H1 (cell line): Measurements from ENCODE around the gene SNX30. TPM values are rescaled to one million over a fixed set of nuclear protein-coding genes. Genes with fewer than 3 reads are reported as not detected.

ENCODE experiments used
- CTCF ChIA-PET: fragments of 300-600 bp; sonication (Branson Sonifier 250); formaldehyde crosslinking; loops from one replicate; lab custom pipeline; 2021; ENCODE audit not compliant: partially characterized antibody; lab: Charles Lee
- POLR2A ChIA-PET: fragments of 300-600 bp; sonication (Branson Sonifier 250); formaldehyde crosslinking; loops from one replicate; lab custom pipeline; 2021; ENCODE audit warnings: inconsistent platforms; ENCODE audit not compliant: partially characterized antibody; lab: Charles Lee
- DNase-seq, 2 experiments: peaks; one replicate each; pipeline versions ENCODE4 v3.0.0 to v3.0.0-alpha.2; 2010 to 2022; ENCODE audit warnings: low spot score in 2 of 2, low read depth in 1 of 2, mixed read lengths in 1 of 2
- FAIRE-seq: peaks from 2 replicates; lab custom pipeline; 2011; peaks lifted over from hg19 to GRCh38; lab: Jason Lieb, UNC
- H2AFZ ChIP-seq: 2 replicates; pipeline ENCODE4 v1.8.1; 2012; ENCODE audit warnings: low read length, inconsistent platforms
- H2AK5ac ChIP-seq: 2 replicates; pipeline ENCODE4 v1.6.1; 2013; ENCODE audit warnings: low read depth, low read length
- H2BK120ac ChIP-seq: replicated peaks from 2 replicates; pipeline ENCODE3; 2013; ENCODE audit warnings: low read depth, low read length, inconsistent platforms
- H2BK12ac ChIP-seq: 2 replicates; pipeline ENCODE4 v1.6.1; 2013; ENCODE audit warnings: low read depth, low read length
- H2BK15ac ChIP-seq: 2 replicates; pipeline ENCODE4 v1.6.1; 2013; ENCODE audit warnings: low read length
- H2BK20ac ChIP-seq: 2 replicates; pipeline ENCODE4 v1.6.1; 2013; ENCODE audit warnings: low read length
- H2BK5ac ChIP-seq: 2 replicates; pipeline ENCODE4 v1.6.1; 2013; ENCODE audit warnings: low read depth, low read length
- H3K14ac ChIP-seq: 2 replicates; pipeline ENCODE4 v1.6.1; 2013; ENCODE audit warnings: inconsistent platforms; ENCODE audit not compliant: insufficient read length
- H3K18ac ChIP-seq: 2 replicates; pipeline ENCODE4 v1.6.1; 2013; ENCODE audit warnings: low read length; ENCODE audit errors: extremely low read depth
- H3K23ac ChIP-seq: 2 replicates; pipeline ENCODE4 v1.6.1; 2013; ENCODE audit warnings: inconsistent platforms; ENCODE audit not compliant: insufficient read length
- H3K23me2 ChIP-seq: 2 replicates; pipeline ENCODE4 v1.6.1; 2013; ENCODE audit warnings: low read depth, low read length
- H3K27ac ChIP-seq: 2 replicates; pipeline ENCODE4 v1.6.1; 2011; ENCODE audit warnings: low read depth, low read length, inconsistent platforms
- H3K27me3 ChIP-seq, 4 experiments: replicated peaks in 1 of 4; 1 replicate in 1 of 4; 2 replicates in 3 of 4; pipeline versions ENCODE4 v1.6.1 to v1.8.1; 2011 to 2013; ENCODE audit warnings: low read length in 3 of 4, mild to moderate bottlenecking in 3 of 4, inconsistent platforms in 2 of 4, mixed read lengths in 2 of 4, moderate library complexity in 1 of 4; ENCODE audit not compliant: control insufficient read depth in 3 of 4, insufficient read depth in 3 of 4; ENCODE audit errors: extremely low read depth in 1 of 4
- H3K36me3 ChIP-seq, 4 experiments: 2 replicates each; pipeline versions ENCODE4 v1.6.1 to v1.8.1; 2011 to 2013; ENCODE audit warnings: mild to moderate bottlenecking in 4 of 4, low read length in 3 of 4, moderate library complexity in 2 of 4, control low read depth in 1 of 4, inconsistent platforms in 1 of 4; ENCODE audit not compliant: insufficient read depth in 4 of 4, control insufficient read depth in 2 of 4
- H3K4ac ChIP-seq: replicated peaks from 2 replicates; pipeline ENCODE3; 2013; ENCODE audit warnings: low read length, low read depth, mixed read lengths, inconsistent platforms; ENCODE audit not compliant: insufficient read length
- H3K4me1 ChIP-seq, 4 experiments: replicated peaks in 1 of 4; 1 replicate in 1 of 4; 2 replicates in 3 of 4; pipeline versions ENCODE4 v1.6.1 to v1.8.1; 2011 to 2013; ENCODE audit warnings: low read length in 3 of 4, inconsistent platforms in 2 of 4, mixed read lengths in 1 of 4; ENCODE audit not compliant: insufficient read depth in 4 of 4, control insufficient read depth in 3 of 4
- H3K4me2 ChIP-seq, 2 experiments: 2 replicates each; pipeline versions ENCODE4 v1.6.1 to v1.8.1; 2011 to 2013; ENCODE audit warnings: low read depth in 2 of 2, low read length in 2 of 2, control low read depth in 1 of 2, inconsistent platforms in 1 of 2, mild to moderate bottlenecking in 1 of 2; ENCODE audit not compliant: insufficient read depth in 1 of 2
- H3K4me3 ChIP-seq, 4 experiments: fragments of 200-600, 300-600 bp in 1 of 4; sonication (generic), shearing (Covaris generic), sonication (Bioruptor Twin) in 1 of 4; 2 replicates each; pipeline versions ENCODE4 v1.5.1 to v1.8.1; 2011 to 2016; ENCODE audit warnings: low read length in 4 of 4, low read depth in 3 of 4, control low read depth in 2 of 4, inconsistent platforms in 2 of 4, mild to moderate bottlenecking in 2 of 4, mixed read lengths in 1 of 4, moderate library complexity in 1 of 4; ENCODE audit not compliant: insufficient read depth in 2 of 4; ENCODE audit errors: extremely low read depth in 1 of 4
- H3K56ac ChIP-seq: replicated peaks from 2 replicates; pipeline ENCODE3; 2013; ENCODE audit warnings: low read depth, mild to moderate bottlenecking, mixed read lengths, low read length, inconsistent platforms; ENCODE audit not compliant: insufficient read length
- H3K79me1 ChIP-seq: 2 replicates; pipeline ENCODE4 v1.6.1; 2013; ENCODE audit warnings: low read depth, low read length, control low read depth
- H3K79me2 ChIP-seq, 2 experiments: 2 replicates each; pipeline versions ENCODE4 v1.6.1 to v1.8.1; 2012 to 2013; ENCODE audit warnings: low read length in 2 of 2, mild to moderate bottlenecking in 2 of 2, inconsistent platforms in 1 of 2; ENCODE audit not compliant: insufficient read depth in 2 of 2, control insufficient read depth in 1 of 2
- H3K9ac ChIP-seq, 4 experiments: replicated peaks in 1 of 4; 1 replicate in 1 of 4; 2 replicates in 3 of 4; pipeline versions ENCODE4 v1.6.1 to v1.8.1; 2011 to 2013; ENCODE audit warnings: low read depth in 3 of 4, low read length in 3 of 4, control low read depth in 2 of 4, mild to moderate bottlenecking in 2 of 4, moderate library complexity in 2 of 4, inconsistent platforms in 1 of 4; ENCODE audit errors: extremely low read depth in 1 of 4
- H3K9me3 ChIP-seq, 2 experiments: 2 replicates each; pipeline versions ENCODE4 v1.6.1 to v1.8.1; 2012 to 2013; ENCODE audit warnings: mild to moderate bottlenecking in 2 of 2, moderate library complexity in 2 of 2, control low read depth in 1 of 2, inconsistent platforms in 1 of 2, low read depth in 1 of 2, low read length in 1 of 2, mixed read lengths in 1 of 2; ENCODE audit not compliant: insufficient read depth in 2 of 2
- H4K20me1 ChIP-seq, 2 experiments: replicated peaks in 1 of 2; 2 replicates each; pipeline versions ENCODE3 to v1.8.1; 2011 to 2013; ENCODE audit warnings: inconsistent platforms in 2 of 2, low read length in 2 of 2, mild to moderate bottlenecking in 1 of 2; ENCODE audit not compliant: insufficient read depth in 2 of 2, control insufficient read depth in 1 of 2
- H4K5ac ChIP-seq: 2 replicates; pipeline ENCODE4 v1.6.1; 2013; ENCODE audit warnings: low read length, low read depth, mixed read lengths, inconsistent platforms; ENCODE audit not compliant: insufficient read length
- H4K8ac ChIP-seq: 2 replicates; pipeline ENCODE4 v1.8.0; 2013; ENCODE audit warnings: mild to moderate bottlenecking, moderate library complexity, low read length, inconsistent platforms; ENCODE audit not compliant: insufficient read depth; ENCODE audit errors: extremely low read depth
- H4K91ac ChIP-seq: replicated peaks from 2 replicates; pipeline ENCODE3; 2013; ENCODE audit warnings: low read length, mixed read lengths, inconsistent platforms; ENCODE audit not compliant: insufficient read length
- EZH2 ChIP-seq: fragments of 200-600 bp; sonication (generic); IDR thresholded peaks from 2 replicates; pipeline ENCODE4 v1.7.1; 2012; ENCODE audit warnings: low read depth, mild to moderate bottlenecking, moderate library complexity, low read length, inconsistent platforms; ENCODE audit not compliant: severe bottlenecking
- HDAC6 ChIP-seq: IDR thresholded peaks from one replicate; pipeline ENCODE4 v1.7.1; 2012; ENCODE audit warnings: low read depth, mild to moderate bottlenecking, inconsistent platforms, low read length, moderate library complexity
- KDM4A ChIP-seq: IDR thresholded peaks from one replicate; pipeline ENCODE4 v1.7.1; 2012; ENCODE audit warnings: low read depth, mild to moderate bottlenecking, moderate library complexity, low read length, inconsistent platforms; ENCODE audit not compliant: severe bottlenecking
- polyA plus RNA-seq, 7 experiments: library from polyadenylated mRNA; depleted of rRNA in 3 of 7; stranded (reverse) in 5 of 7; unstranded in 2 of 7; fragments of >200 nt in 5 of 7; fragments of 200-250 nt in 2 of 7; gene quantifications; 1 replicate in 5 of 7; 2 replicates in 1 of 7; 4 replicates in 1 of 7; pipeline versions ENCODE4 v1.2.1 to v1.2.3, GENCODE V29; 2011 to 2013; ENCODE audit warnings: missing spikeins in 2 of 7, mixed read lengths in 2 of 7
- total RNA-seq: library from RNA; stranded (reverse); fragmentation: NEBNext Ultra II Directional; extraction: Animal tissue kit (Norgen Biotek cat#: 25700); gene quantifications from 2 replicates; pipeline ENCODE4 v1.2.1, GENCODE V29; 2021

Gene SNX30
- total and polyA plus RNA-seq, 2 of the 8 experiments (the other 6 are each of a cell fraction or from before 2014, with no cell fraction given), result 4.0 to 12.2 TPM

DNA sequence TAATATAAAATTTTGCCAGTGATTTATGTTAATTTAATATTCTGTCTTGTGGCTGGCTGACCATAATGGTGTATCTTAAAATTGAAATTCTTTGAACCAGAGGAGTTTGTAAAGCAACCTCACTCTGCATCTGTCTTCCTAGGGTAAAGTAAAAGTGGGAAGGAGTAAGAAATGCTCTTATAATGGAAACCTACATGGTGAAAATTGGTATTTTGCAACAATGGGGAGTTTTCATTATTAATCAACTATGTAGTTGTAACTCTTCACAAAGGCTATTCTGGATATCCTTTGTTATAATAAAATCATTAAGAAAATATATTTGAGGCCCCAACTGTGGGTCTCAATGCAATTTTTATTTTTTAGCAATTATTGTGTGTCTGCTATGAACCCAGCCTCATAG is 44.2 kb downstream of the SNX30 start:
- no peak overlapping the region for H3K18ac ChIP-seq
- no peaks in the 10 kb centered on the region; the same call in 1 of the 2 replicates for H3K79me1 ChIP-seq
- H3K23ac ChIP-seq, result no peak overlapping the region
- no peak overlapping the region for H3K4me3 ChIP-seq
- H2BK5ac ChIP-seq, result no peak overlapping the region
- POLR2A ChIA-PET, result no interaction called here
- 0 out of 2 replicates have a peak, but pooled peaks cover 1% of the 10 kb centered on the region for H3K23me2 ChIP-seq
- TF ChIP-seq EZH2 (no peak), KDM4A (no peak), HDAC6 (no peak)
- H2AFZ ChIP-seq, result no peak overlapping the region
- H2BK20ac ChIP-seq, result no peak overlapping the region
- no peak overlapping the region for H2BK120ac ChIP-seq
- FAIRE-seq, result no peak
- no peaks in the 10 kb centered on the region for H3K4me1 ChIP-seq
- no peak overlapping the region for H4K91ac ChIP-seq
- no peak overlapping the region for H2BK12ac ChIP-seq
- no peak overlapping the region for H4K5ac ChIP-seq
- H3K36me3 ChIP-seq, result no peaks in the 10 kb centered on the region
- H3K9me3 ChIP-seq, result no peaks in the 10 kb centered on the region; a peak in 1 of 4 replicates
- H3K79me2 ChIP-seq, result no peaks in the 10 kb centered on the region
- no peak overlapping the region for H3K27ac ChIP-seq
- no peak overlapping the region for H3K4me2 ChIP-seq
- no peak overlapping the region for H4K8ac ChIP-seq
- H3K4ac ChIP-seq, result no peak overlapping the region
- no peak overlapping the region for H3K14ac ChIP-seq
- peaks cover 1 to 3% of the 10 kb centered on the region in 2 experiments for H4K20me1 ChIP-seq
- CTCF ChIA-PET, result no interaction called here
- H2BK15ac ChIP-seq, result no peak overlapping the region
- no peak overlapping the region for H3K9ac ChIP-seq
- DNase-seq, result no peak
- no peaks in the 10 kb centered on the region for H3K27me3 ChIP-seq
- no peak overlapping the region for H2AK5ac ChIP-seq
- no peak overlapping the region for H3K56ac ChIP-seq
